SU-DHL-6 (cell line): Measurements from ENCODE around the gene MKS1.

Experiments
- H2AFZ ChIP-seq: fragments of 200-600 bp; sonication (generic); 2 replicates; pipeline ENCODE4 v1.6.1; 2014; ENCODE audit warnings: low read depth, mild to moderate bottlenecking, moderate library complexity, mixed read lengths, antibody characterized with exemption, low read length; ENCODE audit not compliant: severe bottlenecking
- H3F3A ChIP-seq: fragments of 200-600 bp; shearing (Covaris generic); 2 replicates; pipeline ENCODE4 v1.6.0; 2016; ENCODE audit warnings: antibody characterized with exemption, mild to moderate bottlenecking; ENCODE audit not compliant: insufficient read depth
- H3K27ac ChIP-seq: fragments of 200-600 bp; sonication (generic); 2 replicates; pipeline ENCODE4 v1.5.1; 2016; ENCODE audit warnings: low read depth, mild to moderate bottlenecking, low read length, moderate library complexity, mixed read lengths
- H3K27me3 ChIP-seq: fragments of 200-600 bp; sonication (generic), shearing (Covaris generic); 2 replicates; pipeline ENCODE4 v1.6.0; 2014; ENCODE audit warnings: mild to moderate bottlenecking, low read length
- H3K36me3 ChIP-seq: fragments of 200-600 bp; sonication (generic); 2 replicates; pipeline ENCODE4 v1.6.1; 2014; ENCODE audit warnings: mild to moderate bottlenecking, low read length, mixed read lengths
- H3K4me2 ChIP-seq: fragments of 300-600, 200-600 bp; shearing (Covaris generic), sonication (generic); 2 replicates; pipeline ENCODE4 v1.6.0; 2014; ENCODE audit warnings: low read length, low read depth, mild to moderate bottlenecking; ENCODE audit not compliant: poor library complexity, severe bottlenecking
- H3K4me3 ChIP-seq: fragments of 200-600 bp; sonication (generic); 2 replicates; pipeline ENCODE4 v1.5.1; 2014; ENCODE audit warnings: antibody characterized with exemption, low read length, mild to moderate bottlenecking, mixed read lengths; ENCODE audit not compliant: insufficient read depth, poor library complexity, severe bottlenecking
- H3K79me2 ChIP-seq: fragments of 200-600 bp; sonication (generic); 2 replicates; pipeline ENCODE4 v1.6.1; 2014; ENCODE audit warnings: mild to moderate bottlenecking, low read length, moderate library complexity; ENCODE audit not compliant: insufficient read depth
- H3K9ac ChIP-seq: fragments of 200-600 bp; sonication (generic); 2 replicates; pipeline ENCODE4 v1.7.0; 2014; ENCODE audit warnings: mild to moderate bottlenecking, low read length
- H3K9me2 ChIP-seq: fragments of 200-600 bp; sonication (generic); replicated peaks from 2 replicates; pipeline ENCODE4 v1.6.1; 2014; ENCODE audit warnings: low read length; ENCODE audit not compliant: insufficient read depth
- H3K9me3 ChIP-seq: fragments of 200-600 bp; sonication (generic); 2 replicates; pipeline ENCODE4 v1.6.1; 2014; ENCODE audit warnings: low read length, mixed read lengths; ENCODE audit not compliant: insufficient read depth
- H4K20me1 ChIP-seq: fragments of 200-600 bp; sonication (generic); 2 replicates; pipeline ENCODE4 v1.6.1; 2014; ENCODE audit warnings: low read depth, mild to moderate bottlenecking, antibody characterized with exemption, low read length, moderate library complexity, mixed read lengths
- CTCF ChIP-seq: fragments of 200-600 bp; sonication (generic); IDR thresholded peaks from one replicate; pipeline ENCODE4 v1.5.1; 2017; ENCODE audit warnings: antibody characterized with exemption, mild to moderate bottlenecking, low read length, moderate library complexity; ENCODE audit not compliant: insufficient read depth, poor library complexity, severe bottlenecking
- EZH2phosphoT487 ChIP-seq: fragments of 200-600 bp; sonication (generic), shearing (Covaris generic); conservative IDR thresholded peaks from 2 replicates; pipeline ENCODE4 v1.6.1; 2018; ENCODE audit warnings: mild to moderate bottlenecking, antibody characterized with exemption, low read length, moderate library complexity, mixed read lengths

MKS1 gene

DNA sequence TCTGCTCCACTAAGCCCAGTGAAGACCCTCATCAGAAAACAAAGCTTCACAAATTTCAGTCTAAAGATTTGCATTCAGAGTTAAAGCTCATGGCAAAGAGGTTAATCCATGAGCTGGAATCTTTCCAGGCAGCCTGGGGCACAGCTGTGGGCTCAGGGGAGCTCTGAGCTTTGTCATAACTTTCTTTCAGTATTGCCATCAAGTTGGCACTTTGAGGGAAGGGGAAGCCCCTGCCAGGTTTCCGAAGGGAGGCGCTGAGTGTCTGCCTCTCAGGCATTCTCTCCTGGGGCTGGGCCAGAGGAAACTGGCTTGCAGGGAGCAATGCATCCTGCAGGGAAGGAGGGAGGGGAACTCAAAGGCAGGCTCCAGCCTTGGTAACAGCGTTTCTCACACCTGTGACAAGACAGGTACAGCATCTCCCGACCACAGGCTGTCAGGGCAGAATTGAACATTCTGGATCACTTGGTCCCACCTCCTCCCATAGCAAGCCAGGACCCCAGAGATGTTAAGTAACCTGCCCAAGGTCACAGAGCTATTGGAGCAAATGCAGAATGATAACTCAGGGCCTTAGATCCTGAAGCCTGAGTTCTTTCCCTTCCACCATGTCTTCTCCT is 23.2 kb upstream of the MKS1 start:
- no peaks in the 10 kb centered on the region for H3K27me3 ChIP-seq
- no peak overlapping the region for H2AFZ ChIP-seq
- no peaks in the 10 kb centered on the region for H3K9me2 ChIP-seq
- H3K79me2 ChIP-seq: no peaks in the 10 kb centered on the region
- H3K4me2 ChIP-seq: no peak overlapping the region
- H3K4me3 ChIP-seq: no peak overlapping the region
- no peaks in the 10 kb centered on the region for H4K20me1 ChIP-seq
- no peaks in the 10 kb centered on the region for H3K36me3 ChIP-seq
- no peaks in the 10 kb centered on the region for H3K9me3 ChIP-seq
- no peak overlapping the region for H3K9ac ChIP-seq
- H3K27ac ChIP-seq: no peak overlapping the region
- no peaks in the 10 kb centered on the region for H3F3A ChIP-seq
- no peak for TF ChIP-seq CTCF
- TF ChIP-seq EZH2phosphoT487: no peak

DNA sequence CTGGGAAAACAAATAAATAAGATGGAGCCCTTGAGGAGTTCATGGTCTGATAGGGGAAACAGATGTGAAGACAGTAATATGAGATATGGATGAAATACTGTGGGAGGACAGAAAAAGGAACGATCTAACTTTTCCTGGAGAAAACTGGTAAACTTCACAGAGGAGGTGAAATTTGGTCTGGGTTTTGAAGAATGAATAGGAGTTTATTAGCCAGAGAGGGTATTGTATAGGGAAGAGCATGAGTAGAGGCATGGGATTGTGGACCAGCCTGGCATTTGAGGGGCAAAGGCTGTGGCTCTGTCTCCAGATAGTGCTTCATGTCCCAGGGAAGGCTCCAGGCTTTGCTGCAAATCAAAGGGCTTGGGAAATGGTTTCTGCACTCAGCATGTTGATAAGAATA is 20.9 kb upstream of the MKS1 start:
- Histone ChIP-seq H4K20me1 (no peaks in the 10 kb centered on the region), H3K9me2 (no peaks in the 10 kb centered on the region), H3K27ac (no peak overlapping the region), H2AFZ (no peak overlapping the region), H3K9ac (no peak overlapping the region), H3F3A (no peaks in the 10 kb centered on the region), H3K79me2 (no peaks in the 10 kb centered on the region), H3K27me3 (no peaks in the 10 kb centered on the region), H3K9me3 (no peaks in the 10 kb centered on the region), H3K36me3 (no peaks in the 10 kb centered on the region), H3K4me2 (no peak overlapping the region), H3K4me3 (no peak overlapping the region)
- TF ChIP-seq EZH2phosphoT487 (no peak), CTCF (no peak)

- no peaks in the 10 kb centered on the region for H4K20me1 ChIP-seq
- H3K4me3 ChIP-seq: no peak within 1 kb of the TSS
- no peaks in the 10 kb centered on the region for H3K27me3 ChIP-seq
- H3K9me3 ChIP-seq: no peaks in the 10 kb centered on the region
- H3K9me2 ChIP-seq: no peaks in the 10 kb centered on the region
- no peaks in the 10 kb centered on the region for H3K79me2 ChIP-seq
- no peak within 1 kb of the TSS for H3K9ac ChIP-seq
- H3K27ac ChIP-seq: no peak within 1 kb of the TSS
- no peaks in the 10 kb centered on the region for H3F3A ChIP-seq
- no peak for TF ChIP-seq EZH2phosphoT487
- no peak for TF ChIP-seq CTCF
- no peaks in the 10 kb centered on the region for H3K36me3 ChIP-seq
- H3K4me2 ChIP-seq: no peak within 1 kb of the TSS
- H2AFZ ChIP-seq: no peak within 1 kb of the TSS
Observed at GRCh38 chr17:58238147-58238634, 19.1 kb upstream of the MKS1 start, which contains the start of gene LPO. Gene LPO (plus strand): TSS chr17:58238584. CDS start chr17:58242980, 4,396 bp downstream.
